ENCODE measurements around the gene CAMTA1.
"Not testable (repeated sequence)": the region's sequence is repeated elsewhere in the genome, so short reads cannot be mapped to it uniquely, and the experiment has no call there.

CAMTA1 gene

GRCh38 chr1:7406641-7407543 is 621.6 kb downstream of the CAMTA1 start:
- no peak for DNase-seq

- DNase-seq: no peak
Measured at GRCh38 chr1:7407544-7407895, 622.3 kb downstream of the CAMTA1 start.

GRCh38 chr1:7407980-7408770 is 622.9 kb downstream of the CAMTA1 start:
- DNase-seq: no peak

- no peak for DNase-seq
Measured at GRCh38 chr1:7408771-7409150, 623.5 kb downstream of the CAMTA1 start.

GRCh38 chr1:7409278-7409677 is 624.0 kb downstream of the CAMTA1 start:
- no peak for DNase-seq

GRCh38 chr1:7410156-7410555 is 624.9 kb downstream of the CAMTA1 start:
- no peak for DNase-seq

- not testable (repeated sequence) for DNase-seq
Measured at GRCh38 chr1:7417618-7418017, 632.4 kb downstream of the CAMTA1 start.

GRCh38 chr1:7418442-7419080 is 633.3 kb downstream of the CAMTA1 start:
- no peak for DNase-seq

GRCh38 chr1:7420098-7420445 is 634.8 kb downstream of the CAMTA1 start:
- DNase-seq: no peak

- DNase-seq: no peak
Measured at GRCh38 chr1:7420470-7421100, 635.3 kb downstream of the CAMTA1 start.

GRCh38 chr1:7421471-7422075 is 636.3 kb downstream of the CAMTA1 start:
- no peak for DNase-seq

- DNase-seq: no peak
Measured at GRCh38 chr1:7422081-7422480, 636.8 kb downstream of the CAMTA1 start.

- DNase-seq: no peak
Measured at GRCh38 chr1:7422561-7422960, 637.3 kb downstream of the CAMTA1 start.

- DNase-seq: no peak
Measured at GRCh38 chr1:7422966-7423365, 637.7 kb downstream of the CAMTA1 start.

- no peak for DNase-seq
Measured at GRCh38 chr1:7424352-7424890, 639.2 kb downstream of the CAMTA1 start.

- DNase-seq: no peak
Measured at GRCh38 chr1:7425229-7425628, 640.0 kb downstream of the CAMTA1 start.

- DNase-seq: no peak
Measured at GRCh38 chr1:7425771-7426170, 640.5 kb downstream of the CAMTA1 start.

GRCh38 chr1:7426780-7427604 is 641.7 kb downstream of the CAMTA1 start:
- DNase-seq: no peak

GRCh38 chr1:7427605-7428300 is 642.5 kb downstream of the CAMTA1 start:
- DNase-seq: no peak

GRCh38 chr1:7429290-7429689 is 644.0 kb downstream of the CAMTA1 start:
- no peak for DNase-seq

- DNase-seq: no peak
Measured at GRCh38 chr1:7430047-7430608, 644.9 kb downstream of the CAMTA1 start.
